Measurements from ENCODE around the gene IFRD1. TPM values are rescaled to one million over a fixed set of nuclear protein-coding genes. Genes with fewer than 3 reads are reported as not detected.

Gene IFRD1
- total and polyA plus RNA-seq, 8 donors = 19.9 to 137 (median 44.0) TPM

GRCh38 chr7:112448891-112449290, 1.4 kb upstream of the IFRD1 start:
- no peak for DNase-seq
- H3K36me3 ChIP-seq = no peaks in the 10 kb centered on the region
- H3K4me3 ChIP-seq = no peak overlapping the region
- intact Hi-C loops (cut with DNase I; ENCODE audit: low total_unique reads) = no loop called here
- peak overlapping the region in 4 of 5 donors; percentile 92 to 100 (median 100) for H3K27ac ChIP-seq
- WGBS, 5 donors = 58 to 70% (median 62%) methylated on average over 3 of the region's 3 CpGs
- H3K27me3 ChIP-seq = no peaks in the 10 kb centered on the region
- peaks cover 11 to 43% (median 30%) of the 10 kb centered on the region in 4 donors for H3K4me1 ChIP-seq
- no peaks in the 10 kb centered on the region for H3K9me3 ChIP-seq
- no peak for TF ChIP-seq POLR2AphosphoS5 (IDR thresholded peaks at IDR 0.05)
- no peak for TF ChIP-seq CTCF (IDR thresholded peaks at IDR 0.05)
- no peak for TF ChIP-seq POLR2A (IDR thresholded peaks at IDR 0.05)
- TF ChIP-seq EP300 (IDR thresholded peaks at IDR 0.05) = no peak

- DNase-seq = peak; percentile 37 to 77
- TF ChIP-seq EP300 (IDR thresholded peaks at IDR 0.05) (no peak), POLR2AphosphoS5 (IDR thresholded peaks at IDR 0.05) (peak in 1 of 3 donors; percentile 20), POLR2A (IDR thresholded peaks at IDR 0.05) (no peak), CTCF (IDR thresholded peaks at IDR 0.05) (no peak)
- peak overlapping the region; percentile 58 to 99 (median 92) for H3K4me3 ChIP-seq
- H3K9me3 ChIP-seq = no peaks in the 10 kb centered on the region
- no peaks in the 10 kb centered on the region for H3K27me3 ChIP-seq
- H3K27ac ChIP-seq = peak overlapping the region; percentile 86 to 100 (median 99)
- intact Hi-C loops (cut with DNase I; ENCODE audit: low total_unique reads) = no loop called here
- no peaks in the 10 kb centered on the region for H3K36me3 ChIP-seq
- H3K4me1 ChIP-seq = peaks cover 11 to 47% (median 35%) of the 10 kb centered on the region in 4 donors
- WGBS, 5 donors = 25 to 43% (median 35%) methylated on average over 5 of the region's 5 CpGs
Measured at GRCh38 chr7:112449353-112449752, 907 bp upstream of the IFRD1 start.

- DNase-seq = peak; percentile 93 to 99
- TF ChIP-seq CTCF (IDR thresholded peaks at IDR 0.05) = no peak
- no peak for TF ChIP-seq POLR2A (IDR thresholded peaks at IDR 0.05)
- peak; percentile 70 to 83 (median 76) for TF ChIP-seq POLR2AphosphoS5 (IDR thresholded peaks at IDR 0.05)
- peak; percentile 11 for TF ChIP-seq EP300 (IDR thresholded peaks at IDR 0.05)
- no peaks in the 10 kb centered on the region for H3K9me3 ChIP-seq
- WGBS, 5 donors = 0 to 1% (median 1%) methylated on average over 40 to 57 of the region's 57 CpGs
- peaks cover 0 to 10% (median 5%) of the 10 kb centered on the region in 4 donors for H3K36me3 ChIP-seq
- peak overlapping the region; percentile 92 to 100 (median 99) for H3K27ac ChIP-seq
- H3K27me3 ChIP-seq = no peaks in the 10 kb centered on the region
- peaks cover 21 to 65% (median 45%) of the 10 kb centered on the region in 4 donors for H3K4me1 ChIP-seq
- intact Hi-C loops (cut with DNase I; ENCODE audit: low total_unique reads) = no loop called here
- H3K4me3 ChIP-seq = peak overlapping the region; percentile 58 to 99 (median 92)
Measured at GRCh38 chr7:112450807-112451761, 824 bp downstream of the IFRD1 start.

GRCh38 chr7:112452102-112452888, 2.0 kb downstream of the IFRD1 start:
- WGBS, 5 donors = 6 to 20% (median 15%) methylated on average over 7 of the region's 7 CpGs
- peak; percentile 28 to 62 for DNase-seq

More at GRCh38 chr7:112452102-112452888, 2.0 kb downstream of the IFRD1 start:
- TF ChIP-seq POLR2AphosphoS5 (IDR thresholded peaks at IDR 0.05) (peak; percentile 3 to 21 (median 20)), EP300 (IDR thresholded peaks at IDR 0.05) (no peak), CTCF (IDR thresholded peaks at IDR 0.05) (peak in 1 of 7 experiments; percentile 13)
- Histone ChIP-seq H3K4me1 (peaks cover 21 to 77% (median 52%) of the 10 kb centered on the region in 4 donors), H3K9me3 (no peaks in the 10 kb centered on the region), H3K4me3 (peak overlapping the region; percentile 58 to 99 (median 92)), H3K36me3 (peaks cover 2 to 22% (median 18%) of the 10 kb centered on the region in 4 donors), H3K27me3 (no peaks in the 10 kb centered on the region), H3K27ac (peak overlapping the region; percentile 77 to 100 (median 99))
- intact Hi-C loops (cut with DNase I; ENCODE audit: low total_unique reads) = no loop called here

Measured in stomach (tissue), 9 donors.